Colon (tissue), 2 donors: ENCODE measurements around the gene TEP1.
"Not testable (repeated sequence)": the region's sequence is repeated elsewhere in the genome, so short reads cannot be mapped to it uniquely, and the experiment has no call there.

Source experiments
- FAIRE-seq: peaks from 2 replicates; lab custom pipeline; 2012; peaks lifted over from hg19 to GRCh38; lab: Jason Lieb, UNC
- donor health status: control.
- donor health status: control.

Gene TEP1

GRCh38 chr14:20386276-20386855, 26.9 kb downstream of the TEP1 start:
- no peak for FAIRE-seq

- FAIRE-seq: no peak
These were observed 28.4 kb downstream of the TEP1 start for GRCh38 chr14:20384886-20385285.

GRCh38 chr14:20384321-20384720, 29.0 kb downstream of the TEP1 start:
- FAIRE-seq: no peak

GRCh38 chr14:20383636-20384035, 29.7 kb downstream of the TEP1 start:
- no peak for FAIRE-seq

- no peak for FAIRE-seq
These were observed 30.3 kb downstream of the TEP1 start for GRCh38 chr14:20383032-20383431.

GRCh38 chr14:20382526-20382925, 30.8 kb downstream of the TEP1 start:
- no peak for FAIRE-seq

- FAIRE-seq: no peak
These were observed 32.0 kb downstream of the TEP1 start for GRCh38 chr14:20381341-20381740.

GRCh38 chr14:20380681-20381080, 32.6 kb downstream of the TEP1 start:
- no peak for FAIRE-seq

- no peak for FAIRE-seq
These were observed 33.6 kb downstream of the TEP1 start for GRCh38 chr14:20379743-20380142.

- no peak for FAIRE-seq
These were observed 36.1 kb downstream of the TEP1 start for GRCh38 chr14:20377171-20377570.

GRCh38 chr14:20376071-20376588, 37.2 kb downstream of the TEP1 start:
- FAIRE-seq: no peak

GRCh38 chr14:20375471-20375870, 37.8 kb downstream of the TEP1 start:
- FAIRE-seq: no peak

GRCh38 chr14:20372796-20373195, 40.5 kb downstream of the TEP1 start:
- no peak for FAIRE-seq

GRCh38 chr14:20365928-20366327, 47.4 kb downstream of the TEP1 start:
- no peak for FAIRE-seq

GRCh38 chr14:20358474-20358873, 54.8 kb downstream of the TEP1 start:
- not testable (repeated sequence) for FAIRE-seq

GRCh38 chr14:20356422-20356821, 56.9 kb downstream of the TEP1 start:
- FAIRE-seq: no peak

- FAIRE-seq: no peak
These were observed 62.4 kb downstream of the TEP1 start for GRCh38 chr14:20350860-20351259.

GRCh38 chr14:20350282-20350681, 63.0 kb downstream of the TEP1 start:
- no peak for FAIRE-seq

GRCh38 chr14:20347747-20348146, 65.6 kb downstream of the TEP1 start:
- FAIRE-seq: no peak

- FAIRE-seq: no peak
These were observed 66.6 kb downstream of the TEP1 start for GRCh38 chr14:20346713-20347112.

- no peak for FAIRE-seq
These were observed 67.9 kb downstream of the TEP1 start for GRCh38 chr14:20345366-20345765.

- no peak for FAIRE-seq
These were observed 69.5 kb downstream of the TEP1 start for GRCh38 chr14:20343862-20344220.

- FAIRE-seq: peak; percentile 78
These were observed 70.0 kb downstream of the TEP1 start, which contains the start of gene PARP2 for GRCh38 chr14:20343092-20343861. PARP2 (plus strand) TSS chr14:20343635; CDS start chr14:20343642, 7 bp downstream.

GRCh38 chr14:20341646-20342045, 71.7 kb downstream of the TEP1 start:
- no peak for FAIRE-seq
